ENCODE measurements around the gene SLC22A31. TPM values are rescaled to one million over a fixed set of nuclear protein-coding genes. Genes with fewer than 3 reads are reported as not detected.

SLC22A31 gene
- total and polyA plus RNA-seq, 2 experiments from 2014 or later, result 2.1 to 13.8 TPM

GRCh38 chr16:89172528-89173173, 27.7 kb downstream of the SLC22A31 start:
- no peaks in the 10 kb centered on the region for H3K9me2 ChIP-seq (ENCODE audit: insufficient read depth)
- Mint-ChIP-seq H3K4me1 (peaks cover 16% of the 10 kb centered on the region), H3K27ac (no peak overlapping the region), H3K9me3 (no peaks in the 10 kb centered on the region), H3K27me3 (ENCODE audit: insufficient read depth, low read depth, poor library complexity) (peaks cover 14% of the 10 kb centered on the region), H3K36me3 (ENCODE audit: low read depth) (no peaks in the 10 kb centered on the region), H3K4me3 (peak overlapping the region; percentile 19; the same call in 1 of the 3 replicates)
- no peaks in the 10 kb centered on the region for H4K20me1 ChIP-seq (replicated peaks; ENCODE audit: insufficient read depth)
- no peaks in the 10 kb centered on the region for H3K79me2 ChIP-seq (replicated peaks; ENCODE audit: insufficient read depth)
- H3K4me3 ChIP-seq, result no peak overlapping the region
- TF ChIP-seq REST (IDR thresholded peaks at IDR 0.05; ENCODE audit: unreplicated experiment) (no peak), ZNF331 (CRISPR knock-in tag; IDR thresholded peaks at IDR 0.05; ENCODE audit: low read depth) (no peak), EZH2phosphoT487 (IDR thresholded peaks at IDR 0.05; ENCODE audit: unreplicated experiment) (no peak)
- no peaks in the 10 kb centered on the region for H3F3A ChIP-seq (replicated peaks; ENCODE audit: low read depth)
- H3K4me1 ChIP-seq (ENCODE audit: insufficient read depth), result peaks cover 12% of the 10 kb centered on the region
- peak overlapping the region; percentile 60; the same call in 1 of the 2 replicates for H3K4me2 ChIP-seq
- ATAC-seq (no peak), DNase-seq (ENCODE audit: low spot score) (no peak)
- no peak overlapping the region for H3K27ac ChIP-seq (ENCODE audit: low read depth)
- no peaks in the 10 kb centered on the region for H3K36me3 ChIP-seq (ENCODE audit: insufficient read depth)
- no peaks in the 10 kb centered on the region for H3K27me3 ChIP-seq (ENCODE audit: insufficient read depth)
- no peak overlapping the region for H2AFZ ChIP-seq

GRCh38 chr16:89172171-89172527, 28.2 kb downstream of the SLC22A31 start:
- ATAC-seq (no peak), DNase-seq (ENCODE audit: low spot score) (no peak)
- H3K4me3 Mint-ChIP-seq, result no peak overlapping the region
- peaks cover 13% of the 10 kb centered on the region for H3K27me3 Mint-ChIP-seq (ENCODE audit: insufficient read depth, low read depth, poor library complexity)
- Histone ChIP-seq H3K36me3 (ENCODE audit: insufficient read depth) (no peaks in the 10 kb centered on the region), H3K4me2 (peak overlapping the region; percentile 87; the same call in 1 of the 2 replicates), H2AFZ (no peak overlapping the region), H3K4me3 (peak overlapping the region; percentile 57), H3F3A (replicated peaks; ENCODE audit: low read depth) (no peaks in the 10 kb centered on the region), H3K9me2 (ENCODE audit: insufficient read depth) (no peaks in the 10 kb centered on the region), H3K79me2 (replicated peaks; ENCODE audit: insufficient read depth) (no peaks in the 10 kb centered on the region), H3K27ac (ENCODE audit: low read depth) (no peak overlapping the region), H3K27me3 (ENCODE audit: insufficient read depth) (no peaks in the 10 kb centered on the region), H4K20me1 (replicated peaks; ENCODE audit: insufficient read depth) (no peaks in the 10 kb centered on the region), H3K4me1 (ENCODE audit: insufficient read depth) (peaks cover 12% of the 10 kb centered on the region)
- no peaks in the 10 kb centered on the region for H3K36me3 Mint-ChIP-seq (ENCODE audit: low read depth)
- H3K9me3 Mint-ChIP-seq, result no peaks in the 10 kb centered on the region
- H3K4me1 Mint-ChIP-seq, result peaks cover 16% of the 10 kb centered on the region
- TF ChIP-seq STAT1 (IDR thresholded peaks at IDR 0.05; ENCODE audit: unreplicated experiment) (no peak), REST (IDR thresholded peaks at IDR 0.05; ENCODE audit: unreplicated experiment) (no peak), CTCF (conservative IDR thresholded peaks at IDR 0.05; ENCODE audit: low read depth in 2 of 2) (no peak), EZH2 (IDR thresholded peaks at IDR 0.05; ENCODE audit: low read depth, unreplicated experiment) (no peak), JUNB (IDR thresholded peaks at IDR 0.05; ENCODE audit: unreplicated experiment) (no peak), CREB1 (CRISPR knock-in tag; IDR thresholded peaks at IDR 0.05; ENCODE audit: low read depth) (no peak), ZNF331 (CRISPR knock-in tag; IDR thresholded peaks at IDR 0.05; ENCODE audit: low read depth) (no peak)
- no peak overlapping the region for H3K27ac Mint-ChIP-seq

All from GM23338 (cell line).